ENCODE measurements around the gene RCOR1.

The RCOR1 gene

GRCh38 chr14:102728501-102728900 is 136.1 kb downstream of the RCOR1 start:
- no peak for DNase-seq

GRCh38 chr14:102729268-102729667 is 136.8 kb downstream of the RCOR1 start:
- no peak for DNase-seq

DNA sequence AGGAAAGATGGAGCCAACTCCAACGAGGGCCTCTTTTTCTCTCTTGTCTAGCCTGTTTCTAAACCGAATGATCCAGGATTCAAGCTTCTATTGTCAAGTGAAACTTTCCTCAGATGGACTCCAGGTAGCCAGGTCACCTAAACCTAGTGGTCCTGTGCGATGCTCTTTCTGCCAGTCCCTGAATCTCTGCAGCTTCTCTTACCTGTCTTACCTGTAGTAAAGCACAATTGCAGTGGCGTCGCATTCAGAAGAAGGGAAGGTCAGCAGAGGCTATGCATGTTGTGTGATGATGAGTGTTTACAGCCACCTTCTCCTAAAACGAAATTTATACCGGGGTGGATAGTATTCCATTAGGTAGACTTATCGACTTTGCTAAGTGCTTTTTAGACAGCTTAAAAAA is 137.4 kb downstream of the RCOR1 start:
- DNase-seq = no peak

GRCh38 chr14:102731101-102731870 is 138.8 kb downstream of the RCOR1 start:
- DNase-seq = no peak

DNA sequence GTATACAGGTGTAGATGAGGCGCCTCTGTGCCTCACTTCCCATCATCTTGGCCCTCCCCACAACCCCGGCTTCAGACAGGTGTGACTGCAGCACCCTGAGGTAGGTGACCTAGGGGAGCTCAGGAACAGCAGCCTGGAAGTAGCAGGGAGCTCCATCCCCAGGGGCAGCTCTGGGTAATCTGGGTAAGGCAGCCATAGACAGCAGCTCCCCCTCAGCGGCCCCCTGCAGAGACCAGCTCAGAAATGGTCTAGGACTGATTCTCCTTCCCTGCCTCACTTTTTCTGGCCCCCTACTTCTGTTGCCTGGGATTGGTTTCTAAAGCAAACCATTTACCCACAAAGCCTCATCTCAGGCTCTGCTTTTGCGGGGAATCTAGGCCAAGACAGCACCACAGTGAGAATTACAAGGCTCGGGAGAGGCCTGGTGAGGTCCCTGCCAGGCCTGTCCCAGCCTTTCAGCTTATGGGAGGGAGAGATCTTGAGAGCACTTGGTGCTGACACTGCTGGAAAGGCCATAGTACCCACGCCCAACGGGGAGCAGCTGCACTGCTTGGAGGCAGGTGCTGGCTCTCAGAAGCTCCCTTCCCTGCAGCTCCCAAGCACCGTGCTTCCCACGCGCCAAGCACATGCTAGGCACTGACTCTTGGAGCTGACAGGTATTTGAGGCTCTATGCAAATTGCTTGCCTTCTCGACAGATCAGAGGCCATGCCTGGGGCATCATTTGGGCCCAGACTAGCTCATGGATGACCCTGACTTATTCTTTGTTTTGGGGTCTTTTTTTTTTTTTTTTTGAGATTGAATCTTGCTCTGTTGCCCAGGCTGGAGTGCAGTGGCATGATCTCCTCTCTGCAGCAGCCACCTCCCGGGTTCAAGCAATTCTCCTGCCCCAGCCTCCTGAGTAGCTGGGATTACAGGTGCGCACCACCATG is 139.7 kb downstream of the RCOR1 start:
- peak; percentile 42 for DNase-seq

GRCh38 chr14:102732924-102733323 is 140.5 kb downstream of the RCOR1 start:
- DNase-seq = no peak

GRCh38 chr14:102733326-102733725 is 140.9 kb downstream of the RCOR1 start:
- DNase-seq = no peak

GRCh38 chr14:102734436-102734835 is 142.0 kb downstream of the RCOR1 start:
- no peak for DNase-seq

- DNase-seq = no peak
These were observed 144.5 kb downstream of the RCOR1 start for GRCh38 chr14:102736956-102737355.

DNA sequence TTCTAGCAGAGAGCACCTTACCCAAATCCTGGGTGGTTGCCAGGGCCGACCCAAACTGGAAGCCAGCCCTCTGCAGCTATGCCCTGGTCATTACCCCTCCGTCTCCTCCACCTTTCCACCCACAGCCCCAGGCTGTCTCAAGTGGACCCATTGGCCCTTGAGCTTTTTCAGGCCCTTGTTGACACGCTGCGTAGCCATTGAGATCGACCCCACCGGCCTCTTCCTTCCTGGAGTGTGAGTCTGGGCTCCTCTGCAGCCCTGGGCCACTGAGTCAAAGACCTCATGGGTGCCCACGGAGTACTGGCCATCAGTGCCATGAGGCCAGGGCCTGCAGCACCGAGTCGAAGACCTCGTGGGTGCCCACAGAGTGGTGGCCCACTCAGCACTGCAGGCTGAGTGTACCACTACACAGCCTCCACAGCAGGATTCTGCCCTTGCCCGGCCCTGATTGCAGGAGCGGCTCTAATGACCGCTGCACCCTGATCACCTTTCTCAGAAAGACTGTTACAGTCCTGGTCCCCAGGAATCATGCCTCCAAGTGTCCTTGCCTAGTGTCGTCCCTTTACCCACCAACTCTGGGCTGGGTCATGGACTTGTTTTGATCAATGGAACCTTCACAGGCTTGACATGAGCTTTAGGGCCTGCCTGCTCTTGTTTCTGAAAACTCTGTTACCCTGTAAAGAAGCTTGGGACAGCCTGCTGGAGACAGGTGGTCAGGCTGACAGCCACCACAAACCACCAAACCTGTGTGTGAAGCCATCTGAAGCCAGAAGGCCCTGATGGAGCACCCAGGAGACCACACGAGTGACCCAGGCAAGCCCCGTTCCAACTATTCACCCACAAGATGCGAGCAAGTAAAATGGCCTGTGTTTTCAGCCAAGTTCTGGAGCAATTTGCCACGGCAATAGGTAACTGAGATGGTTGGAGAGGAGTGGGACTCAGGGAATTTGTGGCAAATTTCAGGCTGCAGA is 145.2 kb downstream of the RCOR1 start:
- DNase-seq = no peak

- no peak for DNase-seq
These were observed 146.1 kb downstream of the RCOR1 start for GRCh38 chr14:102738373-102739189.

DNA sequence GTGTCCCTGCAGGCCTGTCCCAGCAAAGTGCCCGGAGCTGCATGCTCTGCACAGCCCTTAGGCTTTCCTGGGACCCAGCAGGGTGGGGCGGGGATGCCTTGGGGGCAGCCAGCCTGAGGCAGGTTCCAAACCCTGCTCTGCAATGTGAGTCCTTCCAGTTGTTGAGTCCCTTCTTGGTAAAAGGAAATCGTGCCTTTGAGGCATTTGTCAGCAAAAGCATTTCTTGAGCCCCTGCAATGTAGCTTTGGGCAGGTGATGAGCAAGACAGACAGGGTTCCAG is 146.7 kb downstream of the RCOR1 start:
- no peak for DNase-seq

DNA sequence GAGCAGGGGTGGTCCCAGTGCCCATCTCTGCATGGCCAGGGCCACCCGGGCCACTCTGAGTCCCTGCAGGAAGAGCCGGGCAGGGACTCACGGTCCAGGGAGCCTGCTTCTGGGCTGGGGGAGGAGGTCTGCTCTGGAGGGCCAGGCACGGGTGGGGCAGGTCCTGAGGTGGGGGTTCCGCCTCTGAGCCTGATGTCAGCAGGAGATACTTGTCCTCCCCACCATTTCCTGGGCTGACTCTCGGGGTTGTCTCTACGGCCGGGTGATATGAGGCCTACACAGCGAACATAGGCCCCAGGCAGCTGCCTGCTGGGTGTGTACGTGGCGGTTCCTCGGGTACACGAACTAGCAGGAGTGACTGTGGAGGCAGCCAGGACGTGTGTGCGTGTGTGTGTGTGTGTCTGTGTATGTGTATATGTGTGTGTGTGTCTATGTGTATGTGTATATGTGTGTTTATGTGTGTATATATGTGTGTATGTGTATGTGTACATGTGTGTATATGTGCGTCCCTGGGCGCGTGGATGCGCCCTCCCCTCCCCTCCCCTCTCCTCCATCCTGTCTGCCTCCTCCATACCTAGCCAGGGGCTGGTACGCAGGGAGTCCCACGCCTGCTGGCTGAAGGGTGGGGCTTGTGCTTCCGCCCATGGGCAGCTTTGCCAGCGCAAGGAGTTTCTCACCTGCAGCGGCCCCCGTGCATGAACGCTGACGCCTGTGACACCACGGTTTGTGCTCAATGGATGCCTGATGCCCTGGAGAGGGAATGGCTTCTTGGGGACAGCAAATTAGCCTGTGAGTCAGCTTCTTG is 154.4 kb downstream of the RCOR1 start:
- no peak for DNase-seq

DNA sequence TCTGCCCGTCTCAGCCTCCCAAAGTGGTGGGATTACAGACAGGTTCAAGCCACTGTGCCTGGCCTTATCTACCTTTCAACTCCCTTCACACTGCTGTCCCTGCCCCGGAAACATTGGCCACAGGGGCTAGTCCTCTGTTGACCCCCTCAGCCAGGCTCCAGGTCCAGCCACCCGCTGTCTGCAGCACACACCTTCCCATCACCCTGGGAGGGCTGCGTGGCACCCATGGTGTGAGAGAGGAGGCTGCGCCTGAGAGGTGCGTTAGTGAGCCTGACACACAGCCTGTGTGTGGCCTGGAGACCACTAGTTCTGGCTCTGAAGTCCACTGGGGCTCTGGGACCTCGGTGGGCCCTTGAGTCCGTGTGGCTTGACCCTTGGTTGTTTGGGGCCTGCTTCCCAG is 156.4 kb downstream of the RCOR1 start:
- DNase-seq = no peak

DNA sequence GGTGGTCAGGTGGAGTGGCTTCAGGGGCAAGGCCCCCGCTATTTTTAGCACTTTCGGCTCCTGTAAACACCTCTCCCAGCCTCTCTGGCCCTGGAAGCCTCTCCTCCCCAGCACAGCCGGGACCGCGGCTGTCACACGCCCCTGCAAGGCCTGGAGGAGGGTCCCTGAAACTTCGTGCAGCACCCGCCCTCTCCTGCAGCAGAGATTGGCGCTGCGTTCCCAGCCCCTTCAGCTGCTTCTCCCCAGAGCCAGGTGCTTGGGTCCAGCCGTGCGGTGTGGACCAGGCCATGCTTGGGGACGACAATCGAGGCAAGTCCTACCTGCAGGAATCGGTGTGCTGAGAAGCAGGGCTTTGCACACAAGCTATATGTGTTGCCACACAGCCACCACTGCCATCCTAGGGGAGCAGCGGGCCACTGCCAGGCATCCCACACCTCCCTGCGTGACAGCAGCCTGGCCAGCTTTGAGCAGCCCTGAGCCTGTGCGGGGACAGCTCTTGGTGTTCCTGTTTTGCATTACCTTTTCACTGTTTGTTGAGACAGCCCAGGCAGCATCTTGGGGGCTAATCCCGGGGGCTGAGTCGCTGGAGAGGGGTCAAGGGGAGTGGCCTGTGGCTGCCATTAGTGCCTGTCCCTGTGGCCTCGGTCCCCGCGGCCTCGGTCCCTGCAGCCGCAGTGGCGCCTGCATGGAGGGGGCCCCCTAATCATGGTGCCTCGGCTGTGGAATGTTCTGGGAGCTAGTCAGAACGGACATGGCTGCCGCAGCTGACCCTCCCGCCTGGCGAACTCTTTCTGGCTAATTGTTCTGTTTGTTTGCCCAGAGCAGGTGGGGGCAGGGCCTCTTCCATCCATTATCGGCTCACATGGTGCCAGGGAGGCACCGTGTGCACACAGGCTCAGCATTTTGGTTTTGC is 157.2 kb downstream of the RCOR1 start:
- peak; percentile 30 for DNase-seq

DNA sequence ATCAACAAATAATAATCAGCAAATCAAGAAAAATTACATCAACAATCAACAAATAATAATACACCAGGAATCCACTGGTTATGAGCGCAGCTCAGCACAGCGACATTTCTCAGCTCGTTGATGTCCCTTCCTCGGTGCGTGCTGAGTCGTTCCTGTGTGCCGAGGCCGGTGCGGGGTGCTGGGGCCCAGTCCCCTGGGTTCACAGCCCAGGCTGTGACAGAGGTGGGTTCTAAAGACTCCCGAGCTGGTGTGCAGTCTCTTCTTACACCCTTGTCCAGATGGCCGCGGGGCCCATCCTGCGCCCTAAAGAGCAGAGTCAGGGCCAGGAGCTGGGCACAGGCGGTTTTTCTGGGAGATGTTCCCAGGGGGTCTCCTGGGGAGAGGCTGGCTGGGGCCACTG is 157.9 kb downstream of the RCOR1 start:
- no peak for DNase-seq

- no peak for DNase-seq
These were observed 158.6 kb downstream of the RCOR1 start for GRCh38 chr14:102751088-102751487.

- DNase-seq = no peak
These were observed 159.9 kb downstream of the RCOR1 start for GRCh38 chr14:102752239-102752847.

GRCh38 chr14:102754370-102755262 is 162.2 kb downstream of the RCOR1 start:
- no peak for DNase-seq

Measured in right hindlimb (tissue), 1 donor.